ENCODE results near the gene FXYD7. TPM values are rescaled to one million over a fixed set of nuclear protein-coding genes. Genes with fewer than 3 reads are reported as not detected.

Gene FXYD7
- total and polyA plus RNA-seq, 2 of the 13 experiments (the other 11 are each of a cell fraction or from before 2014, with no cell fraction given), result 0.55 TPM; not detected in 1

- Histone ChIP-seq H3K4me2 (ENCODE audit: low read depth, low read length) (no peak overlapping the region), H2AFZ (ENCODE audit: low read length) (no peak overlapping the region), H3K27ac (ENCODE audit: extremely low read length, insufficient read depth, low read length) (no peak overlapping the region), H3K79me2 (ENCODE audit: insufficient read depth, low read length) (no peaks in the 10 kb centered on the region), H3K9ac (ENCODE audit: insufficient read depth, low read depth, low read length) (no peak overlapping the region), H3K27me3 (ENCODE audit: control insufficient read depth in 1 of 2, insufficient read depth in 2 of 2, low read length in 2 of 2) (peaks cover 22 to 67% of the 10 kb centered on the region in 2 experiments; a peak in 4 of 5 replicates), H4K20me1 (ENCODE audit: insufficient read depth, low read length) (0 out of 2 replicates have a peak, but pooled peaks cover 2% of the 10 kb centered on the region), H3K4me3 (replicated peaks in 1 of 3; ENCODE audit: insufficient read depth in 1 of 3, low read depth in 2 of 3, low read length in 3 of 3) (peak overlapping the region in 1 of 3 experiments; percentile 54; a peak in 2 of 6 replicates), H3K9me3 (ENCODE audit: low read length) (no peaks in the 10 kb centered on the region), H3K36me3 (replicated peaks in 1 of 2; ENCODE audit: control insufficient read depth in 1 of 2, insufficient read depth in 2 of 2, low read length in 2 of 2) (no peaks in the 10 kb centered on the region), H3K4me1 (ENCODE audit: insufficient read depth, low read length) (peaks cover 19% of the 10 kb centered on the region)
- intact Hi-C loops (cut with micrococcal nuclease; ENCODE audit: unreplicated experiment) (no loop called here), in situ Hi-C loops (cut with HindIII; ENCODE audit: extremely low pct_ligation_motif_present, low pct_unique_long_range_greater_than_20kb) (no loop called here)
- no peak for FAIRE-seq
- POLR2A ChIA-PET, result no interaction called here
- CTCF ChIA-PET (ENCODE audit: low intra/inter-chr PET ratio, low total read pairs), result no interaction called here
- DNase-seq (ENCODE audit: low spot score), result no peak
- BruUV-seq (replicated peaks), result no TSS peak
- ATAC-seq, result no peak
- 0% methylated on average over 3 of the region's 17 CpGs for WGBS (ENCODE audit: low lambda C conversion rate)
- TF ChIP-seq ZNF20 (CRISPR knock-in tag; IDR thresholded peaks at IDR 0.05), result no peak
- TF ChIP-seq ZNF484 (CRISPR knock-in tag; IDR thresholded peaks at IDR 0.05; ENCODE audit: borderline replicate concordance, low read depth), result no peak
- TF ChIP-seq SAFB2 (CRISPR knock-in tag; IDR thresholded peaks at IDR 0.05; ENCODE audit: borderline replicate concordance, low read depth), result no peak
- no peak for TF ChIP-seq NFE2L1 (CRISPR knock-in tag; IDR thresholded peaks at IDR 0.05; ENCODE audit: borderline replicate concordance)
- TF ChIP-seq ZNF446 (CRISPR knock-in tag; IDR thresholded peaks at IDR 0.05), result no peak
- TF ChIP-seq, protein P1, sequence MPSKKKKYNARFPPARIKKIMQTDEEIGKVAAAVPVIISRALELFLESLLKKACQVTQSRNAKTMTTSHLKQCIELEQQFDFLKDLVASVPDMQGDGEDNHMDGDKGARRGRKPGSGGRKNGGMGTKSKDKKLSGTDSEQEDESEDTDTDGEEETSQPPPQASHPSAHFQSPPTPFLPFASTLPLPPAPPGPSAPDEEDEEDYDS (CRISPR knock-in tag; IDR thresholded peaks at IDR 0.05), result no peak
These were observed 12.4 kb downstream of the FXYD7 start for GRCh38 chr19:35155441-35155840.

DNA sequence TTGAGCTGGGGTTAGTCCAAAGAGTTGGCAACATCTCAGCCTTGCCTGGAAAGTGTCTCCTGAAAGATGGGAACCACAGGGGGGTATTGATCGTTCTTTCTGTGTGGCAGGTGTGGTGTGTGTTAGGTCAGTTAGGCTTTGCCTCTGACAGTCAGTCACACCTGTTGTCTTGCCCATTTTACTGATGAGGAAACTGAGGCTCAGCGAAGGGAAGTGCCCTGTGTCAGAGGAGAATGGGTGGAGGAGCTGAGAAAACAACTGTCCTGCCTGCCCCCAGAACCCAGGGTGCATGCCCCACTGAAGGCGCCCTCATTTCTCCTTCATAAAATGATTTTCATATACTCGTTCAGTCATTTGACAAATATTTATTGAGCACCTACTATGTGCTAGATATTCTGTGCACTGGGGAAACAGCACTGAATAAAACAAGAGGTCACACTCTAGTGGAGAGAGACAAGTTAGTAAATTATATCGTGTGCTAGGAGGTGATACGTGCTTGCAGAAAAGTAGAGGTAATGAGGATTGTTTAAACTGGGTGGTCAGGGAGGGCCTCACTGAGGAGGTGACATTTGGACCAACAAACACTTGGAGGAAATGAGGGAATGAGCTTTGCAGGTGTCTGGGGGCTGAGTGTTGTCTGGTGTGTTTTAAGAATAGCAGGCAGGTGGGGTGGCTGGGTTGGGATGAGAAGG, 13.1 kb downstream of the FXYD7 start:
- BruUV-seq (replicated peaks), result no TSS peak

More for the DNA sequence above, 13.1 kb downstream of the FXYD7 start:
- Histone ChIP-seq H3K36me3 (replicated peaks in 1 of 2; ENCODE audit: control insufficient read depth in 1 of 2, insufficient read depth in 2 of 2, low read length in 2 of 2) (no peaks in the 10 kb centered on the region), H3K79me2 (ENCODE audit: insufficient read depth, low read length) (no peaks in the 10 kb centered on the region), H4K20me1 (ENCODE audit: insufficient read depth, low read length) (0 out of 2 replicates have a peak, but pooled peaks cover 2% of the 10 kb centered on the region), H3K27ac (ENCODE audit: extremely low read length, insufficient read depth, low read length) (no peak overlapping the region), H2AFZ (ENCODE audit: low read length) (no peak overlapping the region), H3K9ac (ENCODE audit: insufficient read depth, low read depth, low read length) (no peak overlapping the region), H3K4me2 (ENCODE audit: low read depth, low read length) (no peak overlapping the region), H3K4me3 (replicated peaks in 1 of 3; ENCODE audit: insufficient read depth in 1 of 3, low read depth in 2 of 3, low read length in 3 of 3) (no peak overlapping the region), H3K27me3 (ENCODE audit: control insufficient read depth in 1 of 2, insufficient read depth in 2 of 2, low read length in 2 of 2) (peaks cover 21 to 60% of the 10 kb centered on the region in 2 experiments; a peak in 4 of 5 replicates), H3K4me1 (ENCODE audit: insufficient read depth, low read length) (peaks cover 19% of the 10 kb centered on the region), H3K9me3 (ENCODE audit: low read length) (no peaks in the 10 kb centered on the region)
- no peak for ATAC-seq
- intact Hi-C loops (cut with micrococcal nuclease; ENCODE audit: unreplicated experiment) (no loop called here), in situ Hi-C loops (cut with HindIII; ENCODE audit: extremely low pct_ligation_motif_present, low pct_unique_long_range_greater_than_20kb) (no loop called here)
- no peak for FAIRE-seq
- ChIA-PET CTCF (ENCODE audit: low intra/inter-chr PET ratio, low total read pairs) (no interaction called here), POLR2A (no interaction called here)
- WGBS (ENCODE audit: low lambda C conversion rate), result 28% methylated on average over 6 of the region's 6 CpGs
- no peak for DNase-seq (ENCODE audit: low spot score)
- TF ChIP-seq RAD21 (CRISPR knock-in tag; IDR thresholded peaks at IDR 0.05), result no peak
- TF ChIP-seq, protein P2, sequence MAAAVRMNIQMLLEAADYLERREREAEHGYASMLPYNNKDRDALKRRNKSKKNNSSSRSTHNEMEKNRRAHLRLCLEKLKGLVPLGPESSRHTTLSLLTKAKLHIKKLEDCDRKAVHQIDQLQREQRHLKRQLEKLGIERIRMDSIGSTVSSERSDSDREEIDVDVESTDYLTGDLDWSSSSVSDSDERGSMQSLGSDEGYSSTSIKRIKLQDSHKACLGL (CRISPR knock-in tag; IDR thresholded peaks at IDR 0.05), result no peak

Data from HepG2 (cell line).